Colon (tissue), 2 donors: Measurements from ENCODE around the gene GPR17.

Experiments
- FAIRE-seq: peaks from 2 replicates; lab custom pipeline; 2012; peaks lifted over from hg19 to GRCh38; lab: Jason Lieb, UNC
- donor health status: control.
- donor health status: control.

Gene GPR17

GRCh38 chr2:127694986-127695385 is 49.0 kb downstream of the GPR17 start:
- no peak for FAIRE-seq

- no peak for FAIRE-seq
These were observed 49.8 kb downstream of the GPR17 start for GRCh38 chr2:127695491-127696472.

GRCh38 chr2:127697482-127698180 is 51.7 kb downstream of the GPR17 start:
- no peak for FAIRE-seq

- no peak for FAIRE-seq
These were observed 52.8 kb downstream of the GPR17 start for GRCh38 chr2:127698553-127699355.

- FAIRE-seq, result no peak
These were observed 54.7 kb downstream of the GPR17 start for GRCh38 chr2:127700527-127701192.

GRCh38 chr2:127701193-127701650 is 55.3 kb downstream of the GPR17 start, which contains the start of gene SFT2D3:
SFT2D3 (plus strand) TSS chr2:127701497; CDS start chr2:127701529, 32 bp downstream.
- FAIRE-seq, result no peak

- no peak for FAIRE-seq
These were observed 55.9 kb downstream of the GPR17 start for GRCh38 chr2:127701651-127702394.
